ENCODE data around the gene FBLN5. TPM values are rescaled to one million over a fixed set of nuclear protein-coding genes. Genes with fewer than 3 reads are reported as not detected.

FBLN5 gene
- total RNA-seq, 4 donors from 2014 or later, result 20.3 to 44.3 (median 37.2) TPM

DNA sequence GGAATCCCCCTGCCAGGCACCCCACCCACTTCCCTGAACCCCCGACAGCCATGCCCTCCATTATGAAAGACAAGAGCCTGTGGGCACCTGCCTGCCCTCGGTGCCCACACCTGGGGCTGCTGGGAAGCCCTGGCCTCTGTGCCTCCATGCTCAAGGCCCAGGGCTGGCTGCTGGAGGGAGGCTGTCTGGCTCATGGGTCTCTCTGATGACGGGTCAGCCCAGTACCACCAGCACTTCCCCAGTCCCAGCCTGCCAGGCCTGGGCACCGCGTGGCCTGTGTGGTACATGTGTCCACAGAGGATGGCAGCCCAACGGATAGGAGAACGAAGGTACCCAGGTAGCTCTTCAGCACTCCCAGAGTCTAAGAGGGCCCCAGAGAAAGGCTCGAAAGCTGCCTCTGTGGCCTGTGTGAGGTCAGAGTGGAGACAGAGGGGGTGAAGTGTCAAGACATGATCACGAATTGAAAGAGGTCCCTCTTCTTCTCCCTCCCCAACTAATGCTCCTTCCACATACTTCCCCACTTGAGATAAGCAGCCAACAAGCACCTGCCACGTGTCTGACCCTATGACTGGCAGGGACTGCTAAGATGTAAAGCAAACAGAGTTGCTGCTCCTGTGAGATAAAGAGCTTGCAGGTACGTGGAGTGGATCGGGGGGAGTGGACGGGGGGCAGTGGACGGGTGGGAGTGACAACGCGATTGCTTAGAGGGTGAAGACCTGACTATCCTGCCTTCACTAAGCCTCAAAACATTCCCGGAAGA, 21.2 kb downstream of the FBLN5 start:
- Histone ChIP-seq H3K4me1 (peaks cover 11% of the 10 kb centered on the region), H3K27me3 (no peaks in the 10 kb centered on the region), H3K27ac (no peak overlapping the region), H3K4me3 (no peak overlapping the region), H3K36me3 (no peaks in the 10 kb centered on the region), H3K9me3 (no peaks in the 10 kb centered on the region)
- DNase-seq (ENCODE audit: low spot score in 2 of 2), result no peak
- TF ChIP-seq POLR2A (IDR thresholded peaks at IDR 0.05), result no peak
- no peak for TF ChIP-seq EP300 (IDR thresholded peaks at IDR 0.05)
- no peak for TF ChIP-seq POLR2AphosphoS5 (IDR thresholded peaks at IDR 0.05)
- TF ChIP-seq, protein P1, sequence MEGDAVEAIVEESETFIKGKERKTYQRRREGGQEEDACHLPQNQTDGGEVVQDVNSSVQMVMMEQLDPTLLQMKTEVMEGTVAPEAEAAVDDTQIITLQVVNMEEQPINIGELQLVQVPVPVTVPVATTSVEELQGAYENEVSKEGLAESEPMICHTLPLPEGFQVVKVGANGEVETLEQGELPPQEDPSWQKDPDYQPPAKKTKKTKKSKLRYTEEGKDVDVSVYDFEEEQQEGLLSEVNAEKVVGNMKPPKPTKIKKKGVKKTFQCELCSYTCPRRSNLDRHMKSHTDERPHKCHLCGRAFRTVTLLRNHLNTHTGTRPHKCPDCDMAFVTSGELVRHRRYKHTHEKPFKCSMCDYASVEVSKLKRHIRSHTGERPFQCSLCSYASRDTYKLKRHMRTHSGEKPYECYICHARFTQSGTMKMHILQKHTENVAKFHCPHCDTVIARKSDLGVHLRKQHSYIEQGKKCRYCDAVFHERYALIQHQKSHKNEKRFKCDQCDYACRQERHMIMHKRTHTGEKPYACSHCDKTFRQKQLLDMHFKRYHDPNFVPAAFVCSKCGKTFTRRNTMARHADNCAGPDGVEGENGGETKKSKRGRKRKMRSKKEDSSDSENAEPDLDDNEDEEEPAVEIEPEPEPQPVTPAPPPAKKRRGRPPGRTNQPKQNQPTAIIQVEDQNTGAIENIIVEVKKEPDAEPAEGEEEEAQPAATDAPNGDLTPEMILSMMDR (IDR thresholded peaks at IDR 0.05), result no peak
- 84% methylated on average over 13 of the region's 17 CpGs for WGBS

DNA sequence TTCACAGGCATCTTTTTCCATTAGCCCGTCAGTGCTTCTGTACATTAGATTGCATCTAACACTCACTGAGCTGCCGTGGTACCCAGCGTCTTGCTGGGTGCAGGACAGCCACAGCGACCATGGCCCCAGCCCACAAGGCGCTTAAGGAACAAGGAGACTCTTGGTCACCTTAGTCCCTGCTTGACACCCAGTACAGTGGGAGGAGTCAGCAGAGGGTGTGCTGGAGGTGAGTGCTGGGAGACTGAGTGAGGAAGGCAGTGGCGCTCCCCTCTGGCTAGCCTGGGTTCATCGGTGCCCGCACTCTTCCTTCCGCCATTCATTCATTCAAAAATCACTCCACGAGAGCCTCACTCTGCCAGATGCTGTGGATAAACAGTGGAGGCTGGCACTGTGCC, 21.8 kb downstream of the FBLN5 start:
- Histone ChIP-seq H3K27ac (no peak overlapping the region), H3K4me3 (no peak overlapping the region), H3K36me3 (no peaks in the 10 kb centered on the region), H3K4me1 (peaks cover 11% of the 10 kb centered on the region), H3K27me3 (no peaks in the 10 kb centered on the region), H3K9me3 (no peaks in the 10 kb centered on the region)
- DNase-seq (ENCODE audit: low spot score in 2 of 2), result no peak
- 90% methylated on average over 10 of the region's 10 CpGs for WGBS
- TF ChIP-seq, protein P1 (IDR thresholded peaks at IDR 0.05), result no peak
- TF ChIP-seq POLR2A (IDR thresholded peaks at IDR 0.05), result no peak
- no peak for TF ChIP-seq EP300 (IDR thresholded peaks at IDR 0.05)
- no peak for TF ChIP-seq POLR2AphosphoS5 (IDR thresholded peaks at IDR 0.05)

DNA sequence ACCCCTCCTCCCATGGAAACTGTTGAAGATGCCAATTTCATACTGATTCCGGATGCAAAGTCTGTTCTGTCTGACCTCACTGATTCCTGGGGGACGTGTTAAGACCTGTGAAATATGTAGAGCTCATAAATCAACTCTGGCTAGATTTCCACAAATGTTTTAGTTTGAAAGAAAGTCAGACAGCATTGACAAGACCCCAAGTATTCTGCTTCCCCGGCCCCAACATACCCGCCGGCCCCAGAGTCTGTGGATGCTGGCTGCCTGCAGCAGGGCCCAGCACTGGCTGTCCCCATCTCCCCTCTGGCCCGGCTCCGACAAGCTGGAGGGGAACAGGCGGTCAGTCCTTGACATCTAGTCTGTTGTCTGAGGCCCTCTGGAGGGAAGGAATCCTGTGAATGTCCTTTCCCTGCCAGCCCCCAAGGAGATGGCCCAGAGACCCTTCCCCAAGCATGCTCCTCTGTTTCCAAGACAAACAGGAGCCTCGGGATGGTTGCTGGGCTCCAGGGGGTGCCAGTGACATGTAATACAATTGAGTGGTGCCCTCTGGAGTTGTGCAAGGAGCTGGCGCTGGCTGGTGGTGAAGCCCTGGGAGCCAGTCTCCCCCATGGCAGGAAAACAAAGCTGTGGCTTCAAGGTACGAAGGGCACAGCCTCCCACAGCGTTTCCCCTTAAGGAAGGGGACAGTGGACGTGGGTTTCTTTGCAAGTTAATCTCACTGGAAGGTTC, 22.3 kb downstream of the FBLN5 start:
- Histone ChIP-seq H3K9me3 (no peaks in the 10 kb centered on the region), H3K4me3 (no peak overlapping the region), H3K27me3 (no peaks in the 10 kb centered on the region), H3K27ac (no peak overlapping the region), H3K4me1 (peaks cover 14% of the 10 kb centered on the region), H3K36me3 (no peaks in the 10 kb centered on the region)
- TF ChIP-seq EP300 (IDR thresholded peaks at IDR 0.05) (no peak), POLR2AphosphoS5 (IDR thresholded peaks at IDR 0.05) (no peak), POLR2A (IDR thresholded peaks at IDR 0.05) (no peak)
- TF ChIP-seq, protein P1 (IDR thresholded peaks at IDR 0.05), result no peak
- DNase-seq (ENCODE audit: low spot score in 2 of 2), result no peak
- WGBS, result 47% methylated on average over 11 of the region's 13 CpGs

DNA sequence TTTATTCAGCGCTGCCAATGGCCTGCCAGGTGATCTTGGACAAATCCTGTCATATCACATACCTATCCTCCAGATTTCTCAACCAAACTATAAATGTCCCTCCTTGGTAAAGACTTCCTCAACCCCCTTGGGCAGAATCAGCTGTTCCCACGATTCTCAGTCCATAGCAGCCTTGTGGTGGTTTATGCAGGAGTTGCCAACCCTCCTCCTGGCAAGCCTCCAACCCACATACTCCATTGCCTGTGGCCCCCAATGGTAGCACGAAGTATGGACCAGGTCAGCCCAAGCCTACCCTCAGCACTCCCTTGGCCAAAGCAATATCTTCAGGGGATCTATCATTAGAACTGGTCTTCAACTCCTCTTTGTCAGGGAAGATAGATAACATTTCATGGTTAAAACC, 27.0 kb downstream of the FBLN5 start:
- no peaks in the 10 kb centered on the region for H3K36me3 ChIP-seq
- WGBS, result 74% methylated on average over 3 of the region's 3 CpGs
- no peaks in the 10 kb centered on the region for H3K27me3 ChIP-seq
- no peak overlapping the region for H3K4me3 ChIP-seq
- TF ChIP-seq POLR2AphosphoS5 (IDR thresholded peaks at IDR 0.05) (no peak), EP300 (IDR thresholded peaks at IDR 0.05) (no peak), POLR2A (IDR thresholded peaks at IDR 0.05) (no peak)
- TF ChIP-seq, protein P1 (IDR thresholded peaks at IDR 0.05), result no peak
- no peak overlapping the region for H3K27ac ChIP-seq
- no peaks in the 10 kb centered on the region for H3K9me3 ChIP-seq
- DNase-seq (ENCODE audit: low spot score in 2 of 2), result no peak
- peaks cover 21% of the 10 kb centered on the region for H3K4me1 ChIP-seq

DNA sequence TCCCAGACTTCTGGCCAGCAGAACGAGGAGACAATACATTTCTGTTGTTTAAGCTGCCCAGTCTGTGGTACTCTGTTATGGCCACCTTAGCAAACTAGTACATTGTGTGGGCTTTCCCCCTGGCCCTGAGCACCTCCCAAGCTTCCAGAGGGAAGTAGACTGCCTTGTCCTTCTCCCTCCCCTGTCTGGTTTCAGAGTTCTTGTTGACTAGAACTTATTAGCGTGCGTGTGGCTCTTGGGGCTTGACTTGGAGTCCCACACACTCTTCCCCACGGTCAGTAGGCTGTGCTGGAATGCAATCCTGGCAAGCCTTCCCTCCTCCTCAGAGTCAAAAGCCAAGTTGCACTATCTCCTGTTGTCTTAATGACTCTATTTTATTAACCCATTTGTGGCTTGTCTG, 27.7 kb downstream of the FBLN5 start:
- Histone ChIP-seq H3K4me1 (peaks cover 14% of the 10 kb centered on the region), H3K27ac (peak overlapping the region; percentile 59), H3K36me3 (no peaks in the 10 kb centered on the region), H3K9me3 (no peaks in the 10 kb centered on the region), H3K27me3 (no peaks in the 10 kb centered on the region), H3K4me3 (no peak overlapping the region)
- 24% methylated on average over 4 of the region's 4 CpGs for WGBS
- TF ChIP-seq POLR2A (IDR thresholded peaks at IDR 0.05) (no peak), POLR2AphosphoS5 (IDR thresholded peaks at IDR 0.05) (no peak), EP300 (IDR thresholded peaks at IDR 0.05) (no peak)
- TF ChIP-seq, protein P1 (IDR thresholded peaks at IDR 0.05), result no peak
- no peak for DNase-seq (ENCODE audit: low spot score in 2 of 2)
